ENCODE data around the gene UBE2D2. TPM values are rescaled to one million over a fixed set of nuclear protein-coding genes. Genes with fewer than 3 reads are reported as not detected.

The UBE2D2 gene
- total RNA-seq, 1 donor from 2014 or later, result 57.5 TPM

- Histone ChIP-seq H3K4me1 (peaks cover 12% of the 10 kb centered on the region), H3K36me3 (no peaks in the 10 kb centered on the region), H3K27ac (no peak overlapping the region), H3K9me3 (no peaks in the 10 kb centered on the region), H3K4me3 (no peak overlapping the region), H3K27me3 (no peaks in the 10 kb centered on the region)
- TF ChIP-seq POLR2AphosphoS5 (IDR thresholded peaks at IDR 0.05; ENCODE audit: insufficient read depth in 1 of 2, low read depth in 1 of 2) (no peak), CTCF (IDR thresholded peaks at IDR 0.05) (no peak), POLR2A (IDR thresholded peaks at IDR 0.05) (no peak)
- no peak for DNase-seq (ENCODE audit: extremely low spot score in 2 of 2)
- intact Hi-C loops (cut with DNase I), result no loop called here
These were observed 46.7 kb upstream of the UBE2D2 start for GRCh38 chr5:139514486-139514856.

GRCh38 chr5:139517683-139518564 is 43.2 kb upstream of the UBE2D2 start:
- DNase-seq (ENCODE audit: extremely low spot score in 2 of 2), result peak in 1 of 2 donors; percentile 89
- intact Hi-C loops (cut with DNase I), result loop anchor here (5.0 kb wide), 1 partner anchor 91 kb away; no protein-coding TSS in a partner anchor
- H3K9me3 ChIP-seq, result no peaks in the 10 kb centered on the region
- H3K4me1 ChIP-seq, result peaks cover 12% of the 10 kb centered on the region
- TF ChIP-seq POLR2AphosphoS5 (IDR thresholded peaks at IDR 0.05; ENCODE audit: insufficient read depth in 1 of 2, low read depth in 1 of 2) (peak; percentile 88 to 92), CTCF (IDR thresholded peaks at IDR 0.05) (peak; percentile 77 to 96 (median 90)), POLR2A (IDR thresholded peaks at IDR 0.05) (peak in 1 of 2 donors; percentile 19)
- peak overlapping the region; percentile 91 for H3K27ac ChIP-seq
- H3K4me3 ChIP-seq, result peak overlapping the region; percentile 47 to 51
- no peaks in the 10 kb centered on the region for H3K36me3 ChIP-seq
- no peaks in the 10 kb centered on the region for H3K27me3 ChIP-seq

- TF ChIP-seq POLR2A (IDR thresholded peaks at IDR 0.05), result no peak
- no peak for TF ChIP-seq POLR2AphosphoS5 (IDR thresholded peaks at IDR 0.05; ENCODE audit: insufficient read depth in 1 of 2, low read depth in 1 of 2)
- TF ChIP-seq CTCF (IDR thresholded peaks at IDR 0.05), result no peak
- H3K27ac ChIP-seq, result no peak overlapping the region
- H3K4me1 ChIP-seq, result peaks cover 3% of the 10 kb centered on the region
- intact Hi-C loops (cut with DNase I), result no loop called here
- H3K9me3 ChIP-seq, result no peaks in the 10 kb centered on the region
- H3K27me3 ChIP-seq, result no peaks in the 10 kb centered on the region
- no peak for DNase-seq (ENCODE audit: extremely low spot score in 2 of 2)
- H3K4me3 ChIP-seq, result no peak overlapping the region
- no peaks in the 10 kb centered on the region for H3K36me3 ChIP-seq
These were observed 37.3 kb upstream of the UBE2D2 start for GRCh38 chr5:139523635-139524445.

- TF ChIP-seq POLR2AphosphoS5 (IDR thresholded peaks at IDR 0.05; ENCODE audit: insufficient read depth in 1 of 2, low read depth in 1 of 2) (no peak), POLR2A (IDR thresholded peaks at IDR 0.05) (no peak), CTCF (IDR thresholded peaks at IDR 0.05) (no peak)
- intact Hi-C loops (cut with DNase I), result no loop called here
These were observed 36.7 kb upstream of the UBE2D2 start for GRCh38 chr5:139524446-139524845.

More at GRCh38 chr5:139524446-139524845, 36.7 kb upstream of the UBE2D2 start:
- H3K9me3 ChIP-seq, result no peaks in the 10 kb centered on the region
- DNase-seq (ENCODE audit: extremely low spot score in 2 of 2), result no peak
- no peaks in the 10 kb centered on the region for H3K27me3 ChIP-seq
- H3K4me3 ChIP-seq, result no peak overlapping the region
- peaks cover 3% of the 10 kb centered on the region for H3K4me1 ChIP-seq
- no peaks in the 10 kb centered on the region for H3K36me3 ChIP-seq
- no peak overlapping the region for H3K27ac ChIP-seq
